Caki2 (cell line): ENCODE data around the gene TPPP3. TPM values are rescaled to one million over a fixed set of nuclear protein-coding genes. Genes with fewer than 3 reads are reported as not detected.

Experiments used
- DNase-seq: peaks from one replicate; pipeline ENCODE4 v3.0.0-alpha.2; 2015; ENCODE audit warnings: low read depth
- in situ Hi-C: cut with HindIII; loops from 2 replicates; pipeline ENCODE4 v1.10.0; 2016; ENCODE audit warnings: low sequenced_read_pairs, low pct_unique_long_range_greater_than_20kb, mixed read lengths
- total RNA-seq: library from RNA; depleted of rRNA; stranded (reverse); fragments of >200 nt; shearing (Covaris generic); gene quantifications from 2 replicates; pipeline ENCODE4 v1.2.3, GENCODE V29; 2014; ENCODE audit warnings: low replicate concordance; rRNA removed

The TPPP3 gene
- 4.6 and 22.3 TPM in 2 replicates for total RNA-seq

DNA sequence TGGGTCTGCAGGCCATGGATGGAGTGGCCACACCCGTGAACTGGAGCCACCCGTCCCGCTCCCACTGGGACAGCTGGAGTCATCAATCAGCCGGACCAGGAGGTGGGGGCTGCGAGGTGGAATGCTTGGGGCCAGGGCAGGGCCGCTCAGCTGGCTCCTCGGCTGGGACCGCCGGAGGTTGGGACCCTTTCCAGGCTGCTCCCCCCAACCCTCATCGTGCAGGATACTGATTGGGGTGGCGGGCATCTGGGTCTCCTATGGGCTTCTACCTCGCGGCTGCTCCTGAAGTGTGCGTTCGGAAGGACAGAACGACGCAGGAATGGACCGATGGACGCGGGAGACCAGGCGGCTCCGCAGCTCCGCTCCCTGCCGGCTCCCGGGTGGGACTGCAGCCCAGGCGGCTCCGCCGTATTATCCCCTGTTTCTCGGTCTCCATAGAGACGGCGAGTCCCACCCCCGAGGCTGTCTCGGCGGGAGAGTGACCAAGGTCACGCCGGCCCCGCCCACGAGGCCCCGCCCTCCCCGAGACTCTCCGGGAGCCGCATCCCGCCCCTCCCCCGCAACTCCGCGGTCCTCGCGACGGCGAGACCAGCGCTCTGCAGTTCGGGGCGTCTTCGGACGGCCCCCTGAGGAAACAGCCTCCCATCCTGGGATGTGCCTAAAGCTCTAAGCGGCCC, at the start of gene TPPP3:
TSS of gene TPPP3 (minus strand) at position 388 of the 677 bp plus-strand sequence. CDS start 2,387 bp downstream, outside the sequence.
- peak; percentile 83 for DNase-seq

DNA sequence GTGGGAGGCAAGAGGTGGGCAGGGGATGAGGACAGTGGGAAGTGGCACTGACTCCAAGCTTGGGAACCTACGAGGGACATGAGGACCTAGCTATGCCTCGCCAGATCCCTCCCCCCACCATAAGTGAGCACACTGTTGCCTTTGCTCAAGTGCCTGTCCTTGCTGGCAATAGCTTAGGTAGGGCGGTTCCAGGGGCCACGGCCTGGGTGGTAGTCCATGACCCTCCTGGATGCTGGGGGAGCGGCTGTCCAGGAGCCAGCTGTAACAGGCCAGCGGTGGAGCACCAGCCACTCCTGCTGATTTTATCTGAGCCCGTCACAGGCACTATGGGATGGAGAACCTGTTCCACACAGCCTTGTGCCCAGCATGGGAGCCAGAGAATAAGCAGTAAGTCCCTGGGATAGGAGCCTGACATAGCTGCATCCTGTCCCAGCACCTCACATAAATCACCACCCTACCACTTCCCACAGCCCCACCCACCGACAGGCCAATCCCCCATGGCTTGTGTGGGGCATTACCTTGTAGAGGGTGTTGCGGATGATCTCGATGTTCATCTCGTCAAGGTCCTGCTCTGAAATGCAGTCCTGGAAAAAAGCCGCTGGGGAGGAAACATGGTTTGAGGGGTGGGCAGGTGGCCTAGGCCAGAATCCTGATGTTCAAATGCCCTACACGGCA, 49.4 kb upstream of the TPPP3 start:
- no peak for DNase-seq
- in situ Hi-C loops = no loop called here

More for the DNA sequence above, at the start of gene TPPP3:
- in situ Hi-C loops = no loop called here

DNA sequence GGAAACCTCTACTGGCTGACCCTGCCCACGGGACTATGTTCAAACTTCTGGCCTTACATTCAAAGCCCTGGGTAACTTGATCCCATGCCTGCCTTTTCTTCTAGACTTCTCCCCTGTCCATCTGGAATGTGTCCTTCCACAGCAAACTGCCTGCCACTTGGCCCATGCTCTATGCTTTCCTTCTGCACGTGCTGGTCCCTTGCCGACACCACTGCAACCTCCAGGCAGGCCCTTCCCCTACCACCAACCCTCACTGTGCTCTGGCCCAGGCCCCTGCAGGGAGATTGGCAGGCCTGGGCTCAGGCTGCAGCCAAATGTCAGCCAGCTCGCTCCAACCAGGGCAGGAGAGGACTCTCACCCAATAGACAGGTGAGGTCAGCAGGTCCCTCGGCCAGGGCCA, 48.6 kb upstream of the TPPP3 start:
- no peak for DNase-seq
- in situ Hi-C loops = no loop called here

DNA sequence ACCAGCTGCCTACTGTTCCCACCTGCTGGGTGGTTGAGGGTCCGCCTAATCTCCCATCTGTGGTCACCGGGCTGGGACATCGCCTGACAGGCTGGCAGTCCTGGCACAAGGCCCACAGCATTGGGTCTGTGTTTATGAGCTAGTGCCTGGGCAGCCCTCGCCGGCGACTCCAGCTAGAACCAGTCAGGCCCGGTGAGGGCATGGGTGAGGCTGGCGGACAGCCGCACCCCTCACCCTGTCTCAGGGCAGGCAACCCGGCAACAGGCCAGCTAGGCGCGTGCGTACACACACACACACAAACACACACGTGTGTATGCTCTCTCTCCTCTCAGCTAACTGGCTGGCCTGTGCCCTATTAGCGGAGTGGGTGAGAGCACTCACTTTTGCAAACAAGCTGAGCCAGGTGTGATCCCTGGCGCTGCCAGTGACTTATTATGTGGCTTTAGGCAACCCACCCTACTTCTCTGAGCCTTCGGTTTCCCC, 48.0 kb upstream of the TPPP3 start:
- in situ Hi-C loops = no loop called here
- DNase-seq = no peak

DNA sequence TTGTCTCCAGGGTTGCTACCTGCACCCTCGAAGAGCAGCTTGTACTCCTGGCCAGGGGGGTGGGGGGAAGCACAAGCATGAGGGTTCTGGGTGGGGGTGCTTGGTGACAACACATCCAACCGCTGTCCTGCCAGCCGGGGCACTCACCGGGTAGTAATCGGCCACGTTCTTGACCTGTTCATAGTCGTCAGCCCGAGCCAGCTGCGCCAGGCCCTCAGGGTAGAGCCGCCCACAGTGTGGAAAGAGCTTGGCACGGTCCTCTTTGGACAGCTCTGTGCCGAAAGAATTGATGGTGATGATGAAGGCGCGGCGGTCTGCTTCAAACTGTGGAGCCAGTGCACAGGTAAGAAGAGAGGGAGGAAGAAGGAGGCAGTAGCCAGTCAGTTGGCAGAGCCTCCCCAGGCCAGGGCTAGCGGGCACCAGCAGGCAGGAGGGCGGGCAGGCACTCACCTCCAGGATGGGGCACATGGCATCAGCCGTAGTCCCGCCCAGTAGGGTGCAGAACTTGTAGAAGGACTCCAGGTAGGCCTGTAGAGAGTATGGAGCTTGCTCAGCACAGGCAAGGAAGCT, 45.6 kb upstream of the TPPP3 start:
- in situ Hi-C loops = no loop called here
- no peak for DNase-seq

GRCh38 chr16:67438098-67438791, 44.9 kb upstream of the TPPP3 start:
- DNase-seq = no peak
- in situ Hi-C loops = no loop called here

GRCh38 chr16:67437513-67437912, 44.2 kb upstream of the TPPP3 start:
- no peak for DNase-seq
- in situ Hi-C loops = no loop called here

GRCh38 chr16:67436640-67437193, 43.4 kb upstream of the TPPP3 start:
- in situ Hi-C loops = no loop called here

DNA sequence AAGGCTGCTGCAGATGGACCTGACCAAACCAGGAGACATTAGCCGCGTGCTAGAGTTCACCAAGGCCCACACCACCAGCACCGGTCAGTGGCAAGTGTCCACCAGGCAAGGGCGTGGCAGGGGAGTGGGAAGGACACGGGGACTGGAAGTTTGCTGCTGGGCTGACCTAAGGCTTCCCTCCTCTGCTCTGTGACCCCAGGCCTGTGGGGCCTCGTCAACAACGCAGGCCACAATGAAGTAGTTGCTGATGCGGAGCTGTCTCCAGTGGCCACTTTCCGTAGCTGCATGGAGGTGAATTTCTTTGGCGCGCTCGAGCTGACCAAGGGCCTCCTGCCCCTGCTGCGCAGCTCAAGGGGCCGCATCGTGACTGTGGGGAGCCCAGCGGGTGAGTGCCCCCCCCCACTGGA, 42.5 kb upstream of the TPPP3 start:
- in situ Hi-C loops = no loop called here
- DNase-seq = no peak

More at GRCh38 chr16:67436640-67437193, 43.4 kb upstream of the TPPP3 start:
- DNase-seq = no peak

- in situ Hi-C loops = no loop called here
- no peak for DNase-seq
Measured at GRCh38 chr16:67433131-67433719, 39.9 kb upstream of the TPPP3 start.

- in situ Hi-C loops = no loop called here
- no peak for DNase-seq
Measured at GRCh38 chr16:67432506-67432890, 39.2 kb upstream of the TPPP3 start.

DNA sequence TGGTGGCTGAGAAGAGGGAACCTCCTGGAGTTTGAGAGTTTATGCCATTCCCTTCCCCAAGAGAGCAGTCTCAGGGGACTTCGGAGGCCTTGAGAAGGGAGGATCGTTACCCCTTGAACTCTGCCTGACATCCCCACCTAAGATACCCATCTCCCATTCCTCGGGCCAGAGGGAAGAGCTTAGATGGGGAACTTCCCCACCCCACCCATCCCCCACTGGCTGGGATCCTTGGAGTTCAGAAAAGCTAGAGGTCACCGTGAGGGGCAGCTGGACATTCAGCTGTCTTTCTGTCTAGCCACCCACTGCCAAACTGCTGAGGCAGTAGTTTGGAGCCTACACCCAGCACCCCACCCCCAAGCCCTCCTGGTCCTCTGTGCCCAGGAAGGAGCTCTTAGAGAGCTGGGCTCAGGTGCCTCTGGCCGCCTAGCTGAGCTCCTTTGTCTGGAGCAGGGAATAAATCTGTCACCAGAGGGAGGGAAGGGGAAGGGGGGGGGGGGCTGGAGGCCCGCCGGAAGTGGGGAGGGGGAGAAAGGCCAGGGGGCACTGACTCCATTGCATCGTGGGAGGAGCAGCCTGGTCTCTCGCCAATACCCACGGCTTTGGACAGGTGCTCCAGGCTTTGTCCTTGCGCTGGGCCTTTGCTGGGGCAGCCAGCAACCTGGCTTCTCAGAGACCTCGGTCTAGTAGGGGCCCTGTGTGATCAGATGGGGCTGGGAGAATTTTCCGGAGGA, 38.6 kb upstream of the TPPP3 start:
- no peak for DNase-seq
- in situ Hi-C loops = no loop called here

DNA sequence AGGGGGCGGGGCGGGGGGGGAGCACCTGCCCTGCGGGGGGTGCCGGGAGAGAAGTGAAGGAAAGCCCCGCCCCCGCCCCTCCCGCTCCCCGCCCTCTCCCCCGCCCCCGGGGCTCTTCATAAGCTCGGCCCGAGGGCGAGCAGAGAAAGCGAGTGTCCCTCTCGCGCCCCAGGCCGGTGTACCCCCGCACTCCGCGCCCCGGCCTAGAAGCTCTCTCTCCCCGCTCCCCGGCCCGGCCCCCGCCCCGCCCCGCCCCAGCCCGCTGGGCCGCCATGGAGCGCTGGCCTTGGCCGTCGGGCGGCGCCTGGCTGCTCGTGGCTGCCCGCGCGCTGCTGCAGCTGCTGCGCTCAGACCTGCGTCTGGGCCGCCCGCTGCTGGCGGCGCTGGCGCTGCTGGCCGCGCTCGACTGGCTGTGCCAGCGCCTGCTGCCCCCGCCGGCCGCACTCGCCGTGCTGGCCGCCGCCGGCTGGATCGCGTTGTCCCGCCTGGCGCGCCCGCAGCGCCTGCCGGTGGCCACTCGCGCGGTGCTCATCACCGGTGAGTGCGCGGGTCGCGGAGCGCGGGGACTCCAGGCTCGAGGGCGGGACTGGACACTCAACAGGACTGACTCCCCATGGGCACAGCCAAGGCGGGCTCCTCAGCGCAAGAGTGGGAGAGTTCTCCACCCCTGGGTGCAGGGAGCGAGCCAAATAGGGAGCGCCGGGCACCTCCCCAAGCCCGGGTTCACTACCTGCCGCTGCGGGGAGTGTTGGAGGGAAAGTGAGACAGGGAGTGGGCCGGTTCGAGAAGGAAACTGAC, 37.9 kb upstream of the TPPP3 start, which contains the start of gene HSD11B2:
TSS of gene HSD11B2 (plus strand) at position 145 of the 798 bp plus-strand sequence. CDS start at position 273, 128 bp downstream.
- in situ Hi-C loops = no loop called here
- peak; percentile 49 for DNase-seq

GRCh38 chr16:67430504-67430976, 37.2 kb upstream of the TPPP3 start:
- DNase-seq = no peak
- in situ Hi-C loops = no loop called here

- DNase-seq = no peak
- in situ Hi-C loops = no loop called here
Measured at GRCh38 chr16:67429799-67430503, 36.7 kb upstream of the TPPP3 start.
